ELF-1 (cell line): ENCODE data around the gene MAGT1.
"Not testable (repeated sequence)": the region's sequence is repeated elsewhere in the genome, so short reads cannot be mapped to it uniquely, and the experiment has no call there.

ENCODE experiments used
- DNase-seq: peaks from one replicate; pipeline ENCODE4 v3.0.0-alpha.2; 2016; ENCODE audit warnings: low read depth, low spot score

MAGT1 gene

DNA sequence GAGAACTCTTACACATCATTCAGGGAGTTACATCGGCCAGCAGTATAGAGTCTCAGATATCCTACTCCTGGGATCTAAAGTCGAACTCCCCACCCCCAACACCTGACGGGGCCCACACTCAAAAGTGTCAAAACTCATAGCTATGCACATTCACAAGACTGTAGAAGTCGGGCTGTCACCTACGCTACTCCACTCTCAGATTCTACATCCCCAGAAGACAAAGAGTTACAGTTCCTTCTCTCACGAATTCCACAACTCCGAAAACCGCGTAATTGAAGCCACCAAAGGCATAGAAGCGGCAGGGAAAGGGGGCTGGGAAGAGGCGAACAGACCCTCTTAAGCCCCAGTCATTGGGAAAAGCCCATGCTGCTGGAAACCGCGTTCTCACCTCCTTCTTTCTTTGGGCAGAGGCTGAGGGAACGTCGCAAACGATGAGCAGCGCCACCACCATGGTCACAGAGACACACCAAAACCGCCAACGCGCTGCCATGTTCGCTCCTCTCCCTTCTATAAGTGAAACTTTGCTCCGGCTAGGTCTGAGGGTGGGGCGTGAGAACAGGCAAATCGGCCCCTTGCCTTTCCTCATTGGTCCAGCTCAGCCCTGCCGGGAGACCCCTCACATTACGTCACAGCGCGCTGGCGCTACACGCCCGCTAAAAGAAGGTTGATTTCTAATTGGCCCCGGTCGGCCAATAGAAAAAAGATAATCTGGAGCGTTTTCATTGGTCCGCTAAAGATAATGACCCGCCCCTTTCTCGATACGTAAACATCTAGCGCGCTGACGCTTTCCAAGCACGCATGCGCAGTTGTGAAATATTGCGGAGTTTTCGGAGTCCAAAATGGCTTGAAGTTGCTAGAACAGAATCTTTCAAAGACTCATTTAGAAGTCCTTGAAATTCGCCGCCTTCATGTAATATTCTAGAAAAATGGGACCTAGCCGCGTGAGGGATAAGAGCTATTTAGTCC, at the start of gene MAGT1:
TSS of gene MAGT1 (minus strand) at position 515 of the 966 bp plus-strand sequence. CDS start at position 490, 25 bp downstream.
- peak; percentile 100 for DNase-seq

DNA sequence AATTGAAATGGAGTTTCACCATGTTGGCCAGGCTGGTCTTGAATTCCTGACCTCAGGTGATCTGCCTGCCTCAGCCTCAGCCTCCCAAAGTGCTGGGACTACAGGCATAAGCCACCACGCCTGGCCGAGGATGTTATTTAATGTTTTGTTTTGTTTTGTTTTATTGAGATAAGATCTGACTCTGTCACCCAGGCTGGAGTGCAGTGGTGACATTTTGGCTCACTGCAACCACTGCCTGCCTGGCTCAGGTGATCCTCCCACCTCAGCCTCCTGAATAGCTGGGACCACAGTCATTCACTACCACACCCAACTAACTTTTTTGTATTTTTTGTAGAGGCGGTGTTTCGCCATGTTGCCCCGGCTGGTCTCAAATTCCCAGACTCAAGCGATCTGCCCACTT, 49.8 kb upstream of the MAGT1 start:
- DNase-seq: not testable (repeated sequence)

DNA sequence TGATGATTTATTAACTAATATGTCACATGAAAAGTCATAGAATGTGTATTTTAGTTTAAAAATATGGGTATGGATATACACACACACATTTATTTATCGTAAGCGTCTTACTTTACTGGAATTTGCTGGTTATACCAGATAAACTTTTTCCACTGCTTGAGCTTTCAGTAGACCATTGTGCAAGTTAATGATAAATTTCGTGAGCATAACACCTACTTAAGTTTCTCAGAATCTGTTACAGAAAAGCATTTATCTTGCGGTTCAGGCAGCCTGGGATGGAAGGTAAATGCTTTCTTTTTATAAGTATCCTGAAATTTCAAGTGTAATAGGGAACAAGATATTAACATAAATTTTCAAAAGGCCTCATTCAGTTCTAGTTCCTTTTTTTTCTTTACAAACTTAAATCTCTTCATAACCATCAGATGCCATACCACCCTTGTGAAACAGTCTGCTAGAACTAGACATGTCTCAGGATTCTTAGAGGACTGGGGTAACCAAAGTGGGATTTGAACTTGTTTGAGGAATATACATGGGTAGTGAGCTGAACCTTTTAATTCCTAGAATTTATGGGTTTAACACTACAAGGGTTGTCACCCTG, 42.9 kb upstream of the MAGT1 start:
- DNase-seq: no peak

- no peak for DNase-seq
Observed at GRCh38 chrX:77937291-77937690, 42.1 kb upstream of the MAGT1 start.

- no peak for DNase-seq
Observed at GRCh38 chrX:77936299-77936698, 41.1 kb upstream of the MAGT1 start.

- no peak for DNase-seq
Observed at GRCh38 chrX:77935886-77936285, 40.7 kb upstream of the MAGT1 start.

- DNase-seq: no peak
Observed at GRCh38 chrX:77930581-77930980, 35.3 kb upstream of the MAGT1 start.

GRCh38 chrX:77925764-77926163, 30.5 kb upstream of the MAGT1 start:
- DNase-seq: no peak

- no peak for DNase-seq
Observed at GRCh38 chrX:77924320-77924859, 29.2 kb upstream of the MAGT1 start.

- no peak for DNase-seq
Observed at GRCh38 chrX:77922787-77923186, 27.6 kb upstream of the MAGT1 start.

- DNase-seq: not testable (repeated sequence)
Observed at GRCh38 chrX:77919370-77919769, 24.1 kb upstream of the MAGT1 start.

GRCh38 chrX:77918568-77918967, 23.3 kb upstream of the MAGT1 start:
- DNase-seq: no peak

DNA sequence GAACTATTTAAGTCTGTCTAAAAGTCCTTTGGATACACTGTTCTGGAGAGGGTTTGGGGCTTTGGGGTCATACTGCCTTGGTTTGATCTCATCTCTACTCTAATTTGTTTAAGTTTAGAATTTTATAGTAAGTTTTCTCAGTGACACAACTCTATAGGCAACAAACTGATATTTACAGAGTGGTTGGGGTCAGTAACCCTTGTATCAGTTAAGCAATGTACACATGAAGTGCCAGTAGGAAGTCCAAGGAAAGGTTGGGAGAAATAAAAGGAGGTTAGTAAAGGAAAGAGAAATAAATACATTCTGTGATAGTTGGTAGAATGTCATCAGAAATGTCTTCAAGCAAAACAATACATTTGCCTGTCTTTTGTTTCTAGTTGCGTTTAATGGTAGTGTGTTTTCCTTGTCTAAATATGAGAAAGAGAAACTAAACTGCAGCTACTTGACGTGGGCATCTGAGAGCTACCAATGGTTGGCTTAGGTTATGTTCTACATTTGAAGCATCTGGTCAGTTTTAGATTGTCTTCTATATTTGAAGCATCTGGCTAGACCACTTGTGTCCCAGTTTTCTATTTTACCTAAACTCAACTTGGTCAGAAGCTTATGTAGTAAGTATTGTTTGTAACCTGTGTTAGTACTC, 22.2 kb upstream of the MAGT1 start:
- no peak for DNase-seq

DNA sequence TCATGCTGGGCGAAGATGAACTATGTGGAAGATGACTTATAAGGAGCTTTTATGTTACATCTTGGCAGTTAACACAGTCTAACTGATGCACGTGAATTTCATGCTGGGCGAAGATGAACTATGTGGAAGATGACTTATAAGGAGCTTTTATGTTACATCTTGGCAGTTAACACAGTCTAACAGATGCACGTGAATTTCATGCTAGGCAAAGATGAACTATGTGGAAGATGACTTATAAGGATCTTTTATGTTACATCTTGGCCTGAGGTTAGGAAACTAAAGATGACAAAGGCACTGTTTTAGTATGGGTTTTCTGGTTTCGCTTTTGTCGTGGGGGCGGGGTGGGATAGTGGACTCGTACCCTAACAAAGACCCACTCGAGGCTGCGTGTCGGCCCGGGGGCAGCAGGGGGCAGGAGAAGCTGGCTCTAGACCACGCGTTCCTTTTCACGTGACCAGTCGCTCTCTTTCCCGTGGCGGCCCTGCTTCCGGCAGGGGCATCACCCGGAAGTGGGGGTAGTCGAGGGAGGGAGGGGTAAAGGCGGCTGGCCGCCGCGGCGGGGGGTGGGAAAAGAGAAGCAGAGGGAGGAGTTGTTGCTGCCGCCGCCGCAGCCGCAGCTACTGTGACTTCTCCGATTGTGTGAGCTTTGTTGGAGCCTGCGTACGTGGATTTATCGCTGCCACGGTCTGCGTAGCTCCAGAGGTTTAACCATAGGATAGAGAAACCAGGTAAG, 15.0 kb upstream of the MAGT1 start, which contains the start of gene ATP7A:
TSS of gene ATP7A (plus strand) at position 586 of the 733 bp plus-strand sequence. CDS start 60,949 bp downstream, outside the sequence.
- peak; percentile 95 for DNase-seq

GRCh38 chrX:77901506-77901905, 6.3 kb upstream of the MAGT1 start:
- no peak for DNase-seq

DNA sequence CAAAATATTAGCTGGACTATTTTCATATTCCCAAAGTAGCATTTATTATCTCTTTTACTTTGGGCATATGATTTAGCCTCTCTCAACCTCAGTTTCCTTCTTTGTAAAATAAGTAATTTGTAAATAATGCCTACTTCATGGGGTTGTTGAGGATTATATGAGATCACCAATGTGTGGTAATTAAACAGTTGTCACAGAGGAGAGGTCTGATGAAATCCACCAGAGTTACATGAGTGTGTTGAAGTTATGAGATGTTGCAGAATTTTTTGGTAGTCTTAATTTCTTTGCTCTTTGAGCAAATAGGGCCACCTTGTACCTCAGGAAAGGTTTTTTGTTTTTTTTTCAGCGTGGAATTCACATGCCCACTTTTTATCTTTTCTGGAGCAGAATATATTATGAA, 5.5 kb upstream of the MAGT1 start:
- no peak for DNase-seq

DNA sequence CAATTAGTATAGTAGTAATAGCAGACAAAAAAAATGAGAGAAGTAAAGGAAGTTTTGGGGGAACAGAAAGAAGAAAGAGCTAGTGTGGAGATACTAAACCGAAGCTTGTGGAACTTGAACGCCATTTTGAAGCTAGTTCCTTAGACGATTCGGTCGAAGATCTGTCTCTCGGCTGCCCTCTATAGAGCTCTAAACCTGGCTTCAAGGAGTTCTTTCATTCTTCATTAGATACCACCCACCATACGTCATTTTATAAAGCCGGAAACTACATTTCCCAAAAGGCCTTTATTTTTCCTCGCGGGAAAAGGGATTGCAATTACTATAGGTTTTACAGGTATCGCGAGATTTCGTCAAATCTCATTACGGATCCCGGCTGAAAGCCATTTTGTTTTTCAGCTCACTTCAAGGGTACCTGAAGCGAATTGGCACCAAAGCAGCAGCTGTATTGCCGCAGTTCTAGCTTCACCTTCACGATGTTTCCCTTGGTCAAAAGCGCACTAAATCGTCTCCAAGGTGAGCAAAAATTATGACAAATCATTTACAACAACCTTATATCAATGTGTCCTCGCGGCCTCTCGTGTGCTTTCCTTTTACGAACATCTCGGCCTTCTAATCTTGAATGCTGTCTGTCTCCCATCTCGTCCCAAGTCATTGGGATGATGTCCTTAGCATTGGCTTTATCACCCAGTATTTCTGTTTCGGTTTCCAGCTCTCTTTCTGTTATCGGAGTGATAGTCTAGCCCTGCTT, 4.0 kb upstream of the MAGT1 start, which contains the start of gene COX7B:
TSS of gene COX7B (plus strand) at position 388 of the 748 bp plus-strand sequence. CDS start at position 474, 86 bp downstream.
- DNase-seq: peak; percentile 98

GRCh38 chrX:77893713-77894112, 1.5 kb downstream of the MAGT1 start:
- DNase-seq: no peak

DNA sequence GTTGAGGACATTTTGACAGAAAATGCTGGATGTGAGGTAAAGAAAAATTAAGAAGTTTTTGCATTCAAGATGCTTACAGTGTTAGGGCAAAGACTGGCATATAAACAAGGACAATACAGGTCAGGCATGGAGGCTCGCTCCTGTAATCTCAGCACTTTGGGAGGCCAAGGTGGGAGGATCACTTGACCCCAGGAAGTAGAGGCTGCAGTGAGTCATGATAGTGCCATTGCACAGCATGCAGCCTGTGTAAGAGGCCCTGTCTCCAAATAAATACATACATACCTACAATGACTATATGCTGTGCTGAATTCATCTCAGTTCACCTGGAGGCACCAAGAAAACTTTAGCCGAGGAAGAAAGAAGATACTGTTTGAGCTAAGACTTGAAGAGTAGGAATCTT, 2.3 kb downstream of the MAGT1 start:
- no peak for DNase-seq

GRCh38 chrX:77881418-77881817, 13.8 kb downstream of the MAGT1 start:
- not testable (repeated sequence) for DNase-seq
